Measurements from ENCODE around the gene VCAN.

VCAN gene

GRCh38 chr5:83498585-83498984, 27.0 kb downstream of the VCAN start:
- no peak for DNase-seq (ENCODE audit: low read depth)

GRCh38 chr5:83503662-83504061, 32.1 kb downstream of the VCAN start:
- DNase-seq (ENCODE audit: low read depth) = no peak

GRCh38 chr5:83507431-83507830, 35.9 kb downstream of the VCAN start:
- no peak for DNase-seq (ENCODE audit: low read depth)

- no peak for DNase-seq (ENCODE audit: low read depth)
These were observed 38.0 kb downstream of the VCAN start for GRCh38 chr5:83509540-83509939.

GRCh38 chr5:83510260-83510659, 38.7 kb downstream of the VCAN start:
- DNase-seq (ENCODE audit: low read depth) = no peak

GRCh38 chr5:83512061-83512745, 40.7 kb downstream of the VCAN start:
- no peak for DNase-seq (ENCODE audit: low read depth)

- DNase-seq (ENCODE audit: low read depth) = no peak
These were observed 41.5 kb downstream of the VCAN start for GRCh38 chr5:83513081-83513480.

- DNase-seq (ENCODE audit: low read depth) = no peak
These were observed 41.9 kb downstream of the VCAN start for GRCh38 chr5:83513491-83513890.

GRCh38 chr5:83516377-83516776, 44.8 kb downstream of the VCAN start:
- DNase-seq (ENCODE audit: low read depth) = no peak

GRCh38 chr5:83517072-83517687, 45.6 kb downstream of the VCAN start:
- no peak for DNase-seq (ENCODE audit: low read depth)

GRCh38 chr5:83517688-83518085, 46.1 kb downstream of the VCAN start:
- no peak for DNase-seq (ENCODE audit: low read depth)

- DNase-seq (ENCODE audit: low read depth) = no peak
These were observed 46.9 kb downstream of the VCAN start for GRCh38 chr5:83518319-83519061.

- no peak for DNase-seq (ENCODE audit: low read depth)
These were observed 50.9 kb downstream of the VCAN start for GRCh38 chr5:83522446-83522845.

- DNase-seq (ENCODE audit: low read depth) = no peak
These were observed 52.4 kb downstream of the VCAN start for GRCh38 chr5:83523929-83524328.

- DNase-seq (ENCODE audit: low read depth) = no peak
These were observed 52.8 kb downstream of the VCAN start for GRCh38 chr5:83524345-83524744.

- no peak for DNase-seq (ENCODE audit: low read depth)
These were observed 53.4 kb downstream of the VCAN start for GRCh38 chr5:83524991-83525390.

- no peak for DNase-seq (ENCODE audit: low read depth)
These were observed 54.7 kb downstream of the VCAN start for GRCh38 chr5:83526289-83526688.

GRCh38 chr5:83527221-83527620, 55.7 kb downstream of the VCAN start:
- DNase-seq (ENCODE audit: low read depth) = no peak

GRCh38 chr5:83527722-83528438, 56.3 kb downstream of the VCAN start:
- no peak for DNase-seq (ENCODE audit: low read depth)

- DNase-seq (ENCODE audit: low read depth) = no peak
These were observed 56.9 kb downstream of the VCAN start for GRCh38 chr5:83528439-83528769.

- DNase-seq (ENCODE audit: low read depth) = no peak
These were observed 58.6 kb downstream of the VCAN start for GRCh38 chr5:83530193-83530592.

GRCh38 chr5:83531661-83532060, 60.1 kb downstream of the VCAN start:
- no peak for DNase-seq (ENCODE audit: low read depth)

Data from stimulated activated CD8-positive, alpha-beta memory T cell treated with anti-CD3 and anti-CD28 coated beads, Interleukin-15, amount 100 ng/mL, for 1 hour (primary cell).